ENCODE measurements around the gene IGSF9B.

GRCh38 chr11:133860151-133860550 is 96.6 kb downstream of the IGSF9B start:
- TF ChIP-seq, protein P1, sequence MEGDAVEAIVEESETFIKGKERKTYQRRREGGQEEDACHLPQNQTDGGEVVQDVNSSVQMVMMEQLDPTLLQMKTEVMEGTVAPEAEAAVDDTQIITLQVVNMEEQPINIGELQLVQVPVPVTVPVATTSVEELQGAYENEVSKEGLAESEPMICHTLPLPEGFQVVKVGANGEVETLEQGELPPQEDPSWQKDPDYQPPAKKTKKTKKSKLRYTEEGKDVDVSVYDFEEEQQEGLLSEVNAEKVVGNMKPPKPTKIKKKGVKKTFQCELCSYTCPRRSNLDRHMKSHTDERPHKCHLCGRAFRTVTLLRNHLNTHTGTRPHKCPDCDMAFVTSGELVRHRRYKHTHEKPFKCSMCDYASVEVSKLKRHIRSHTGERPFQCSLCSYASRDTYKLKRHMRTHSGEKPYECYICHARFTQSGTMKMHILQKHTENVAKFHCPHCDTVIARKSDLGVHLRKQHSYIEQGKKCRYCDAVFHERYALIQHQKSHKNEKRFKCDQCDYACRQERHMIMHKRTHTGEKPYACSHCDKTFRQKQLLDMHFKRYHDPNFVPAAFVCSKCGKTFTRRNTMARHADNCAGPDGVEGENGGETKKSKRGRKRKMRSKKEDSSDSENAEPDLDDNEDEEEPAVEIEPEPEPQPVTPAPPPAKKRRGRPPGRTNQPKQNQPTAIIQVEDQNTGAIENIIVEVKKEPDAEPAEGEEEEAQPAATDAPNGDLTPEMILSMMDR (conservative IDR thresholded peaks at IDR 0.05): no peak
- no peak for TF ChIP-seq ZFX (IDR thresholded peaks at IDR 0.05)

Measured in C4-2B (cell line).